H1 (cell line): ENCODE data around the gene PPIB. TPM values are rescaled to one million over a fixed set of nuclear protein-coding genes. Genes with fewer than 3 reads are reported as not detected.

Experiments used
- CTCF ChIA-PET: fragments of 300-600 bp; sonication (Branson Sonifier 250); formaldehyde crosslinking; loops from one replicate; lab custom pipeline; 2021; ENCODE audit not compliant: partially characterized antibody; lab: Charles Lee
- POLR2A ChIA-PET: fragments of 300-600 bp; sonication (Branson Sonifier 250); formaldehyde crosslinking; loops from one replicate; lab custom pipeline; 2021; ENCODE audit warnings: inconsistent platforms; ENCODE audit not compliant: partially characterized antibody; lab: Charles Lee
- DNase-seq, 2 experiments: peaks; one replicate each; pipeline versions ENCODE4 v3.0.0 to v3.0.0-alpha.2; 2010 to 2022; ENCODE audit warnings: low spot score in 2 of 2, low read depth in 1 of 2, mixed read lengths in 1 of 2
- FAIRE-seq: peaks from 2 replicates; lab custom pipeline; 2011; peaks lifted over from hg19 to GRCh38; lab: Jason Lieb, UNC
- H2AFZ ChIP-seq: 2 replicates; pipeline ENCODE4 v1.8.1; 2012; ENCODE audit warnings: low read length, inconsistent platforms
- H2AK5ac ChIP-seq: 2 replicates; pipeline ENCODE4 v1.6.1; 2013; ENCODE audit warnings: low read depth, low read length
- H2BK120ac ChIP-seq: replicated peaks from 2 replicates; pipeline ENCODE3; 2013; ENCODE audit warnings: low read depth, low read length, inconsistent platforms
- H2BK12ac ChIP-seq: 2 replicates; pipeline ENCODE4 v1.6.1; 2013; ENCODE audit warnings: low read depth, low read length
- H2BK15ac ChIP-seq: 2 replicates; pipeline ENCODE4 v1.6.1; 2013; ENCODE audit warnings: low read length
- H2BK20ac ChIP-seq: 2 replicates; pipeline ENCODE4 v1.6.1; 2013; ENCODE audit warnings: low read length
- H2BK5ac ChIP-seq: 2 replicates; pipeline ENCODE4 v1.6.1; 2013; ENCODE audit warnings: low read depth, low read length
- H3K14ac ChIP-seq: 2 replicates; pipeline ENCODE4 v1.6.1; 2013; ENCODE audit warnings: inconsistent platforms; ENCODE audit not compliant: insufficient read length
- H3K18ac ChIP-seq: 2 replicates; pipeline ENCODE4 v1.6.1; 2013; ENCODE audit warnings: low read length; ENCODE audit errors: extremely low read depth
- H3K23ac ChIP-seq: 2 replicates; pipeline ENCODE4 v1.6.1; 2013; ENCODE audit warnings: inconsistent platforms; ENCODE audit not compliant: insufficient read length
- H3K23me2 ChIP-seq: 2 replicates; pipeline ENCODE4 v1.6.1; 2013; ENCODE audit warnings: low read depth, low read length
- H3K27ac ChIP-seq: 2 replicates; pipeline ENCODE4 v1.6.1; 2011; ENCODE audit warnings: low read depth, low read length, inconsistent platforms
- H3K27me3 ChIP-seq, 4 experiments: replicated peaks in 1 of 4; 1 replicate in 1 of 4; 2 replicates in 3 of 4; pipeline versions ENCODE4 v1.6.1 to v1.8.1; 2011 to 2013; ENCODE audit warnings: low read length in 3 of 4, mild to moderate bottlenecking in 3 of 4, inconsistent platforms in 2 of 4, mixed read lengths in 2 of 4, moderate library complexity in 1 of 4; ENCODE audit not compliant: control insufficient read depth in 3 of 4, insufficient read depth in 3 of 4; ENCODE audit errors: extremely low read depth in 1 of 4
- H3K36me3 ChIP-seq, 4 experiments: 2 replicates each; pipeline versions ENCODE4 v1.6.1 to v1.8.1; 2011 to 2013; ENCODE audit warnings: mild to moderate bottlenecking in 4 of 4, low read length in 3 of 4, moderate library complexity in 2 of 4, control low read depth in 1 of 4, inconsistent platforms in 1 of 4; ENCODE audit not compliant: insufficient read depth in 4 of 4, control insufficient read depth in 2 of 4
- H3K4ac ChIP-seq: replicated peaks from 2 replicates; pipeline ENCODE3; 2013; ENCODE audit warnings: low read length, low read depth, mixed read lengths, inconsistent platforms; ENCODE audit not compliant: insufficient read length
- H3K4me1 ChIP-seq, 4 experiments: replicated peaks in 1 of 4; 1 replicate in 1 of 4; 2 replicates in 3 of 4; pipeline versions ENCODE4 v1.6.1 to v1.8.1; 2011 to 2013; ENCODE audit warnings: low read length in 3 of 4, inconsistent platforms in 2 of 4, mixed read lengths in 1 of 4; ENCODE audit not compliant: insufficient read depth in 4 of 4, control insufficient read depth in 3 of 4
- H3K4me2 ChIP-seq, 2 experiments: 2 replicates each; pipeline versions ENCODE4 v1.6.1 to v1.8.1; 2011 to 2013; ENCODE audit warnings: low read depth in 2 of 2, low read length in 2 of 2, control low read depth in 1 of 2, inconsistent platforms in 1 of 2, mild to moderate bottlenecking in 1 of 2; ENCODE audit not compliant: insufficient read depth in 1 of 2
- H3K4me3 ChIP-seq, 4 experiments: fragments of 200-600, 300-600 bp in 1 of 4; sonication (generic), shearing (Covaris generic), sonication (Bioruptor Twin) in 1 of 4; 2 replicates each; pipeline versions ENCODE4 v1.5.1 to v1.8.1; 2011 to 2016; ENCODE audit warnings: low read length in 4 of 4, low read depth in 3 of 4, control low read depth in 2 of 4, inconsistent platforms in 2 of 4, mild to moderate bottlenecking in 2 of 4, mixed read lengths in 1 of 4, moderate library complexity in 1 of 4; ENCODE audit not compliant: insufficient read depth in 2 of 4; ENCODE audit errors: extremely low read depth in 1 of 4
- H3K56ac ChIP-seq: replicated peaks from 2 replicates; pipeline ENCODE3; 2013; ENCODE audit warnings: low read depth, mild to moderate bottlenecking, mixed read lengths, low read length, inconsistent platforms; ENCODE audit not compliant: insufficient read length
- H3K79me1 ChIP-seq: 2 replicates; pipeline ENCODE4 v1.6.1; 2013; ENCODE audit warnings: low read depth, low read length, control low read depth
- H3K79me2 ChIP-seq, 2 experiments: 2 replicates each; pipeline versions ENCODE4 v1.6.1 to v1.8.1; 2012 to 2013; ENCODE audit warnings: low read length in 2 of 2, mild to moderate bottlenecking in 2 of 2, inconsistent platforms in 1 of 2; ENCODE audit not compliant: insufficient read depth in 2 of 2, control insufficient read depth in 1 of 2
- H3K9ac ChIP-seq, 4 experiments: replicated peaks in 1 of 4; 1 replicate in 1 of 4; 2 replicates in 3 of 4; pipeline versions ENCODE4 v1.6.1 to v1.8.1; 2011 to 2013; ENCODE audit warnings: low read depth in 3 of 4, low read length in 3 of 4, control low read depth in 2 of 4, mild to moderate bottlenecking in 2 of 4, moderate library complexity in 2 of 4, inconsistent platforms in 1 of 4; ENCODE audit errors: extremely low read depth in 1 of 4
- H3K9me3 ChIP-seq, 2 experiments: 2 replicates each; pipeline versions ENCODE4 v1.6.1 to v1.8.1; 2012 to 2013; ENCODE audit warnings: mild to moderate bottlenecking in 2 of 2, moderate library complexity in 2 of 2, control low read depth in 1 of 2, inconsistent platforms in 1 of 2, low read depth in 1 of 2, low read length in 1 of 2, mixed read lengths in 1 of 2; ENCODE audit not compliant: insufficient read depth in 2 of 2
- H4K20me1 ChIP-seq, 2 experiments: replicated peaks in 1 of 2; 2 replicates each; pipeline versions ENCODE3 to v1.8.1; 2011 to 2013; ENCODE audit warnings: inconsistent platforms in 2 of 2, low read length in 2 of 2, mild to moderate bottlenecking in 1 of 2; ENCODE audit not compliant: insufficient read depth in 2 of 2, control insufficient read depth in 1 of 2
- H4K5ac ChIP-seq: 2 replicates; pipeline ENCODE4 v1.6.1; 2013; ENCODE audit warnings: low read length, low read depth, mixed read lengths, inconsistent platforms; ENCODE audit not compliant: insufficient read length
- H4K8ac ChIP-seq: 2 replicates; pipeline ENCODE4 v1.8.0; 2013; ENCODE audit warnings: mild to moderate bottlenecking, moderate library complexity, low read length, inconsistent platforms; ENCODE audit not compliant: insufficient read depth; ENCODE audit errors: extremely low read depth
- H4K91ac ChIP-seq: replicated peaks from 2 replicates; pipeline ENCODE3; 2013; ENCODE audit warnings: low read length, mixed read lengths, inconsistent platforms; ENCODE audit not compliant: insufficient read length
- CREB1 ChIP-seq: IDR thresholded peaks from 2 replicates; pipeline ENCODE4 v1.6.1; 2012; ENCODE audit warnings: inconsistent platforms
- EP300 ChIP-seq, 2 experiments: IDR thresholded peaks; 1 replicate in 1 of 2; 2 replicates in 1 of 2; pipeline ENCODE4 v1.6.1; 2011 to 2012; ENCODE audit warnings: low read depth in 2 of 2, low read length in 2 of 2, mild to moderate bottlenecking in 2 of 2, borderline replicate concordance in 1 of 2, inconsistent platforms in 1 of 2, moderate library complexity in 1 of 2
- HDAC2 ChIP-seq, 2 experiments: fragments of 300-600 bp in 1 of 2; sonication (generic) in 1 of 2; IDR thresholded peaks; 2 replicates each; pipeline ENCODE4 v1.6.1; 2011 to 2012; ENCODE audit warnings: low read depth in 2 of 2, low read length in 2 of 2, mild to moderate bottlenecking in 2 of 2, moderate library complexity in 2 of 2, borderline replicate concordance in 1 of 2, inconsistent platforms in 1 of 2
- MAX ChIP-seq: IDR thresholded peaks from 2 replicates; pipeline ENCODE4 v1.6.1; 2012; ENCODE audit warnings: inconsistent platforms
- RAD21 ChIP-seq, 2 experiments: IDR thresholded peaks in 1 of 2; conservative IDR thresholded peaks in 1 of 2; 2 replicates each; pipeline ENCODE4 v1.6.1; 2011; ENCODE audit warnings: low read depth in 2 of 2, low read length in 2 of 2, improper control_type of control experiment in 1 of 2, inconsistent platforms in 1 of 2, mild to moderate bottlenecking in 1 of 2, moderate library complexity in 1 of 2
- RBBP5 ChIP-seq: IDR thresholded peaks from 2 replicates; pipeline ENCODE4 v1.7.1; 2012; ENCODE audit warnings: low read depth, mild to moderate bottlenecking, inconsistent platforms, low read length, moderate library complexity, borderline replicate concordance
- SP1 ChIP-seq: IDR thresholded peaks from 2 replicates; pipeline ENCODE4 v1.6.1; 2011; ENCODE audit warnings: low read depth, low read length
- SUZ12 ChIP-seq: fragments of 200-600 bp; sonication (generic); IDR thresholded peaks from 2 replicates; pipeline ENCODE4 v1.6.1; 2012; ENCODE audit warnings: mild to moderate bottlenecking, inconsistent platforms, low read length, moderate library complexity, mixed read lengths
- YY1 ChIP-seq: IDR thresholded peaks from 2 replicates; pipeline ENCODE4 v1.6.1; 2011; ENCODE audit warnings: low read depth, mild to moderate bottlenecking, low read length
- WGBS, 2 experiments: shearing (Covaris generic) in 1 of 2; methylation state at CpG; one replicate each; pipeline versions ENCODE4 v1.1.6 to v1.1.7; 2013 to 2015; ENCODE audit warnings: low lambda C conversion rate in 2 of 2, mixed read lengths in 2 of 2, inconsistent platforms in 1 of 2, low coverage in 1 of 2, missing lambda C conversion rate in 1 of 2; ENCODE audit not compliant: insufficient replicate concordance in 2 of 2, insufficient coverage in 1 of 2, insufficient read length in 1 of 2; ENCODE audit errors: extremely low coverage in 1 of 2, missing lambda C conversion rate in 1 of 2; 5-methylcytosine and 5-hydroxymethylcytosine counted together
- polyA plus RNA-seq, 7 experiments: library from polyadenylated mRNA; depleted of rRNA in 3 of 7; stranded (reverse) in 5 of 7; unstranded in 2 of 7; fragments of >200 nt in 5 of 7; fragments of 200-250 nt in 2 of 7; gene quantifications; 1 replicate in 5 of 7; 2 replicates in 1 of 7; 4 replicates in 1 of 7; pipeline versions ENCODE4 v1.2.1 to v1.2.3, GENCODE V29; 2011 to 2013; ENCODE audit warnings: missing spikeins in 2 of 7, mixed read lengths in 2 of 7
- total RNA-seq: library from RNA; stranded (reverse); fragmentation: NEBNext Ultra II Directional; extraction: Animal tissue kit (Norgen Biotek cat#: 25700); gene quantifications from 2 replicates; pipeline ENCODE4 v1.2.1, GENCODE V29; 2021
- TF ChIP-seq, protein P1 (sequence below): IDR thresholded peaks from 2 replicates; pipeline ENCODE4 v1.6.1; 2012; ENCODE audit warnings: inconsistent platforms

Gene PPIB
- total and polyA plus RNA-seq, 2 of the 8 experiments (the other 6 are each of a cell fraction or from before 2014, with no cell fraction given), result 558 to 579 TPM

- peaks cover 19 to 45% (median 36%) of the 10 kb centered on the region in 4 experiments for H3K36me3 ChIP-seq
- no peak overlapping the region for H3K23ac ChIP-seq
- no peak for DNase-seq
- TF ChIP-seq EP300 (IDR thresholded peaks at IDR 0.05; ENCODE audit: borderline replicate concordance in 1 of 2, low read depth in 2 of 2, low read length in 2 of 2), result no peak
- TF ChIP-seq SUZ12, result no peak
- no peak for TF ChIP-seq MAX
- no peak for TF ChIP-seq SP1
- TF ChIP-seq, protein P1, sequence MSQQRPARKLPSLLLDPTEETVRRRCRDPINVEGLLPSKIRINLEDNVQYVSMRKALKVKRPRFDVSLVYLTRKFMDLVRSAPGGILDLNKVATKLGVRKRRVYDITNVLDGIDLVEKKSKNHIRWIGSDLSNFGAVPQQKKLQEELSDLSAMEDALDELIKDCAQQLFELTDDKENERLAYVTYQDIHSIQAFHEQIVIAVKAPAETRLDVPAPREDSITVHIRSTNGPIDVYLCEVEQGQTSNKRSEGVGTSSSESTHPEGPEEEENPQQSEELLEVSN, result no peak
- no peak for TF ChIP-seq RAD21 (IDR thresholded peaks at IDR 0.05 in 1 of 2, conservative IDR thresholded peaks at IDR 0.05 in 1 of 2; ENCODE audit: low read depth in 2 of 2, low read length in 2 of 2)
- no peak for TF ChIP-seq CREB1
- TF ChIP-seq RBBP5, result no peak
- no peak for TF ChIP-seq YY1
- TF ChIP-seq HDAC2 (IDR thresholded peaks at IDR 0.05; ENCODE audit: borderline replicate concordance in 1 of 2, low read depth in 2 of 2, low read length in 2 of 2), result no peak
Observed at GRCh38 chr15:64133623-64134344, 29.0 kb downstream of the PPIB start.

More at GRCh38 chr15:64133623-64134344, 29.0 kb downstream of the PPIB start:
- Histone ChIP-seq H3K18ac (no peak overlapping the region), H3K9ac (no peak overlapping the region), H4K8ac (no peak overlapping the region), H3K4me3 (no peak overlapping the region), H3K79me1 (no peaks in the 10 kb centered on the region; the same call in 1 of the 2 replicates), H3K14ac (no peak overlapping the region), H4K91ac (no peak overlapping the region), H3K27me3 (no peaks in the 10 kb centered on the region), H2BK15ac (no peak overlapping the region), H3K56ac (no peak overlapping the region), H4K20me1 (peaks cover 0 to 1% of the 10 kb centered on the region in 2 experiments), H2AFZ (no peak overlapping the region), H2BK20ac (no peak overlapping the region), H4K5ac (no peak overlapping the region), H3K27ac (no peak overlapping the region), H2BK12ac (no peak overlapping the region), H3K9me3 (no peaks in the 10 kb centered on the region), H2BK5ac (no peak overlapping the region), H3K23me2 (no peaks in the 10 kb centered on the region), H3K4me1 (peaks cover 0 to 4% (median 2%) of the 10 kb centered on the region in 4 experiments; a peak in 1 of 7 replicates), H2BK120ac (no peak overlapping the region), H3K79me2 (no peaks in the 10 kb centered on the region), H2AK5ac (no peak overlapping the region), H3K4me2 (no peak overlapping the region), H3K4ac (no peak overlapping the region)
- WGBS, 2 experiments, result 89% methylated on average over 10 of the region's 10 CpGs; no CpG with 5 or more reads in 1 of the 2 experiments
- CTCF ChIA-PET, result interaction anchor here (1.3 to 2.9 kb wide), 6 partner anchors 9 to 64 kb away, joined by 3 to 18 read pairs (median 4); partner anchors contain the start of gene CIAO2A
- no peak for FAIRE-seq
- POLR2A ChIA-PET, result interaction anchor here (1.2 to 1.4 kb wide), 2 partner anchors 10 to 20 kb away, joined by 3 to 7 read pairs; no protein-coding TSS in a partner anchor
